ENCODE measurements around the gene MT1E.
A peak's percentile ranks its signal among the peaks of the same experiment; 100 is the strongest.
"Not testable (repeated sequence)": the region's sequence is repeated elsewhere in the genome, so short reads cannot be mapped to it uniquely, and the experiment has no call there.

The MT1E gene

DNA sequence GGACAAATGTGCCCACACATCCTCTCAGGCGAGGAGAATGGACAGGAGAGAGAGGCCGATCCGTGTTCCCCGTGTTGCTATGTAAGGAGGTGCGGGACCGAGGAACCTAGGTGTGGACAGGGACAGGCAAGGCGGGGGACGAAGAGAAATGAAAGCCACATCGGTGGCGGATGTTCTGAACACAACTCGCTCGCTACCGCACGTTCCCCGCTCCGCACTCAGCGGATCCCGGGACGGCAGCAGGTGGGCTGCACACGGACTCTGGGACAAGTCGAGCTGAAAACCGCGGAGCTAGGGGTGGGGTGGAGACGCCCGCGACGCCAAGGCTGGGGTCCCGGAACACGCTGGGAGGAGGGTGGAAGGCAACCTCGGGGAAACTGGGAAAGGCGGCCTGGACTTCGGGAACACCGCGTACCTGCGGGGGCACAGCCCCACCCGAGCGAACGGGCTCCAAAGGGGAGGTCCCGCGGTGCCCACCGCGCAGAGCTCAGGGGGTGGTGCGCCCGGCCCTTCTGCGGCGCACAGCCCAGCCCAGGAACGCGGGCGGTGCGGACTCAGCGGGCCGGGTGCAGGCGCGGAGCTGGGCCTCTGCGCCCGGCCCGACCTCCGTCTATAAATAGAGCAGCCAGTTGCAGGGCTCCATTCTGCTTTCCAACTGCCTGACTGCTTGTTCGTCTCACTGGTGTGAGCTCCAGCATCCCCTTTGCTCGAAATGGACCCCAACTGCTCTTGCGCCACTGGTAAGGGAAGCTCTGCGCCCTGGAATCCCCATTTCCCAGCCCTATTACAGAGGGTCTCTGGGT, at the start of gene MT1E:
Gene MT1E, plus strand, starts transcription at position 642 of the 803 bp plus-strand sequence. Its CDS starts 71 bp downstream, at position 713.
- TF ChIP-seq, protein P1, sequence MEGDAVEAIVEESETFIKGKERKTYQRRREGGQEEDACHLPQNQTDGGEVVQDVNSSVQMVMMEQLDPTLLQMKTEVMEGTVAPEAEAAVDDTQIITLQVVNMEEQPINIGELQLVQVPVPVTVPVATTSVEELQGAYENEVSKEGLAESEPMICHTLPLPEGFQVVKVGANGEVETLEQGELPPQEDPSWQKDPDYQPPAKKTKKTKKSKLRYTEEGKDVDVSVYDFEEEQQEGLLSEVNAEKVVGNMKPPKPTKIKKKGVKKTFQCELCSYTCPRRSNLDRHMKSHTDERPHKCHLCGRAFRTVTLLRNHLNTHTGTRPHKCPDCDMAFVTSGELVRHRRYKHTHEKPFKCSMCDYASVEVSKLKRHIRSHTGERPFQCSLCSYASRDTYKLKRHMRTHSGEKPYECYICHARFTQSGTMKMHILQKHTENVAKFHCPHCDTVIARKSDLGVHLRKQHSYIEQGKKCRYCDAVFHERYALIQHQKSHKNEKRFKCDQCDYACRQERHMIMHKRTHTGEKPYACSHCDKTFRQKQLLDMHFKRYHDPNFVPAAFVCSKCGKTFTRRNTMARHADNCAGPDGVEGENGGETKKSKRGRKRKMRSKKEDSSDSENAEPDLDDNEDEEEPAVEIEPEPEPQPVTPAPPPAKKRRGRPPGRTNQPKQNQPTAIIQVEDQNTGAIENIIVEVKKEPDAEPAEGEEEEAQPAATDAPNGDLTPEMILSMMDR (conservative IDR thresholded peaks at IDR 0.05; ENCODE audit: low read depth, low read length), result no peak
- peak within 1 kb of the TSS; percentile 68 for H3K4me3 ChIP-seq (ENCODE audit: low read length)
- DNase-seq (ENCODE audit: low read depth), result no peak

DNA sequence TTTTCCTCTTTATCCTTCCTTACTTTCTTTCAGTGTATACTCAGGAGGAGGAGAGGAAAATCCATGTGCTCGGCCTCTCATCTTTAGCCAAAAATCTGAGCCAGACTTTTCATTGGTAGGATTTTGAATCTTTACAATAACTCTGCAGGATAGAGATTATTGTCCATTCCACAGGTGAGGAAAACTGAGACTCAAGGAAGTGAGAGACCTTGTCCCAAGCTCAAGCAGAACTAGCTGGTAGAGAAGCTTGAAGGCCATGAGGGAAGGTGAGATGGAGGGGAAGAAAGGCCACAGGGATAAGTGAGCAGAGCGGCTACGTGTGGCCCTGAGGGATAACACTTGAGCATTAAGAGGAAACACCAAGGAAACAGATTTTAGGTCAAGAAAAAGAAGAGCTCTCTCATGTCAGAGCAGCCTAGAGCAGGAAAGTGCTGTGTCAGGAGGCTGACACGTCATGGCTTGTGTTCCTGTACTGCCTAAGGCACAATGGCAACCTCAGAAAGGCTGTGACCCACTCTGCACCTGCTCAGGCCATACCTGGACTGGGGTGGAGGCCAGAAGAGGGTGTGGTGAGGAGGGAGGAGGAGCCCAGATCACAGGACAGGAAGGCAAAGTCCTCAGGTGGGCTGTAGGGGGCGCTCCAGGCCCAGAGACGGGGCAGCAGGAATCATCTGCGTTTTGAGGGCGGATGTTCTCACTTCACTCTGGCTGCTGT, 48.8 kb upstream of the MT1E start:
- TF ChIP-seq, protein P1 (conservative IDR thresholded peaks at IDR 0.05; ENCODE audit: low read depth, low read length), result peak; percentile 81
- DNase-seq (ENCODE audit: low read depth), result peak; percentile 5
- no peak overlapping the region for H3K4me3 ChIP-seq (ENCODE audit: low read length)

DNA sequence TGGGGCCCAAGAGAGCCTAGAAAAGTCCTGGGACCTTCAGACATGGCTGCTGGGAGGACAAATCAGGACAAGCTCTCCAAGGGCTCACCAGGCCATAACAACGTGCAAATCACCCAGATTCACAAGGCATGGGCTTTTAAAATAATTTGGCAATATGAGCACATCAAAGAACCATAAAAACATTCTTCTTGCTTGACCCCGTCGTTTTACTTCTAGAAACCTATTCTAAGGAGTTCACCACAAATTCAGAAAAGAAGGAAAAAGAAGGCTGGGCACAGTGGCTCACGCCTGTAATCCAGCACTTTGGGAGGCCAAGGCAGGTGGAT, 48.3 kb upstream of the MT1E start:
- TF ChIP-seq, protein P1 (conservative IDR thresholded peaks at IDR 0.05; ENCODE audit: low read depth, low read length), result no peak
- no peak overlapping the region for H3K4me3 ChIP-seq (ENCODE audit: low read length)
- DNase-seq (ENCODE audit: low read depth), result no peak

DNA sequence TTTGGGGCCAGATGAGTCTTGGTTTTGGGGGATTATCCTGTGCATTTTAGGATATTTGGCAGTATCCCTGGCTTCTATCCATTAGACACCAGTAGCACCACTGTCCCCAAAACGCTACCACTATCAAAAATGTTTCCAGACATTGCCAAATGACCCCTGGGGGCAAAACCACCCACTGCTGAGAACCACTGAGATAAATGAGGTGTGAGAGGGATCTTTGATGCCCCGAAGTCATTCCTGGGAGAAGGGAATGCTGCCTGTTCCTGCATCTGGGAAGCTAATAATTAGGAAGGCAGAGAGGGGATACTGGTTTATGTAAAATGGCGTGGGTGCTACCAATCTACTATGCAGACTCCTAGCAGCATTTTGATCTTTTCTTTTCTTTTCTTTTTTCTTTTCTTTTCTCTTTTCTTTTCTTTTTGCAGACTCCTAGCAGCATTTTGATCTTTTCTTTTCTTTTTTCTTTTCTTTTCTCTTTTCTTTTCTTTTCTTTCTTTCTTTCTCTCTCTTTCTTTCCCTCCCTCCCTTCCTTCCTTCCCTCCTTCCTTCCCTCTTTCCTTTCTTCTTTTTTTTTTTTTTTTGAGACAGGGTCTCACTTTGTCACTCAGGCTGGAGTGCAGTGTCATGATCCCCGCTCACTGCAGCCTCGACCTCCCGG, 45.1 kb upstream of the MT1E start:
- no peak overlapping the region for H3K4me3 ChIP-seq (ENCODE audit: low read length)
- TF ChIP-seq, protein P1 (conservative IDR thresholded peaks at IDR 0.05; ENCODE audit: low read depth, low read length), result no peak
- DNase-seq (ENCODE audit: low read depth), result no peak

DNA sequence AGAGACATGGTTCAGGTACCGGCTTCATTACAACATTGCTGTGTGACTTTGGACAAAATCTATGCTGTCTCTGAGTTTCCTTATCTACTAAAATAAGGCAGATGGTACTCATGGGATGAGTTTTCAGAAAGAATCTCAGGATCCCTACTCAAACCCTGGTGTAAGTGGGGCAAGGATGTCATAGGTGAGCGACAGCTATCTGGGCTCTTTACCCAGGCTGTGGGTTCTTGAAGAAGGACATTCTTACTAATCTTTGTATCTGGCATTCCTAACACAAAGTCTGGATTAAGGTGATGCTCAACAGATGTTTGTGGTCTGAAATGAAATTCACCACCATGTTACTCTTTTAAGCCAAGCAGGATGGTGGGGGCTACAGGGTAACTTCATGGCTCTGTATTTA, 42.7 kb upstream of the MT1E start:
- DNase-seq (ENCODE audit: low read depth); H3K4me3 ChIP-seq (ENCODE audit: low read length): not testable (repeated sequence)

DNA sequence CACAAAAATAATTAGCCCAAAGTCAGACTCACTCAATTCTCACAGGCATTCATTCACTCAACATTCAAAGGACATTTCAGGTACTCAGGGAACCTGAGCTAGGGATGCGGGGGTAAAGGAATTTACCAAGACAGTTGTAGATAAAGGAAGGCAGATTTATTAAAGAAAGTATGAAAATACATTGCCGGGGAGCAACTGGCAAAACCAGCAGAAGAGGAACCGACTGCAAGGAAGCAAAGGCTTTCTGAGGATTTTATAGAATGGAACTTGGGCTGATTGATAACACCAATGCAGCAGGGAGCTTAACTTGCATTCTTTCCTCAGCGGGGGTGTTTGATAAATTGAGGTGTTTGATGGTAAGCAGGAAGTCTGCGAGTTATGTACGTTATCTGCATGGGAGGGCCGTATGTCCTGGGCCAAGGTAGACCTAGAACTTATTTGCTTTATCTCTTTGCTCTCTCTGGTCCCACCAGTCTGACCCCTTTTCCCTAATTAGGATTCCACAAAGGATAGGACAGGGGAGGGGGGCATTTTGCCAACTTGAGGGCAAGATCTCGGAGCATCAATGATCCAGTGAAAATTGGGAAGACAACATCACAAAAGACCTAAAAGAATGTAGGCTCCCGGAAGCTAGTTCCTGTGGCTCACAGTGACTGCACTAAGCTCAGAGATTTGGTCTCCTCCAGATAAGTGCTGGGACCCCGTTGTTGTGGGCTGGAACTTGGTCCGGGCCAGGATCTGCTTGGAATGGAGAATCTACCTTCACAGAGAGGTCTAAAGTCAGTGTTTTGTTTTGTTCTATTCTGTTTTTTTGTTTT, 42.0 kb upstream of the MT1E start:
- TF ChIP-seq, protein P1 (conservative IDR thresholded peaks at IDR 0.05; ENCODE audit: low read depth, low read length), result no peak
- no peak overlapping the region for H3K4me3 ChIP-seq (ENCODE audit: low read length)
- DNase-seq (ENCODE audit: low read depth), result no peak

DNA sequence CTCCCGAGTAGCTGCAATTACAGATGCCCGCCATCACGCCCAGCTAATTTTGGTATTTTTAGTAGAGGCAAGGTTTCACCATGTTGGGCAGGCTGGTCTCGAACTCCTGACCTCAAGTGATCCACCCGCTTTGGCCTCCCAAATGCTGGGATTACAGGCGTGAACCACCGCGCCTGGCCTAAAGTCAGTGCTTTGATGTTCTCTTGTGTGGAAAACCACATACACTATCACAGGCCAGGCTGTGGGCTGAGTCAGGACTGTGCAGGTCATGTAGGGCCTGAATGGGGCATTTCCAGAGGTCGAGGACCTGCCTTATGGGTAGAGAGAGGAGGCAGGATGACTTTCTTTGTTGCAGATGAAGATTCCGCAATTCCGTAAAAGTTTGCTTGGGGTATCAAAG, 41.3 kb upstream of the MT1E start:
- TF ChIP-seq, protein P1 (conservative IDR thresholded peaks at IDR 0.05; ENCODE audit: low read depth, low read length), result no peak
- no peak for DNase-seq (ENCODE audit: low read depth)
- H3K4me3 ChIP-seq (ENCODE audit: low read length), result no peak overlapping the region

Data from retinal pigment epithelial cell (primary cell).